RKO (cell line): ENCODE results near the gene GSS.

Source experiments
- DNase-seq: peaks from one replicate; pipeline ENCODE4 v3.0.0-alpha.2; 2016; ENCODE audit warnings: low spot score

GSS gene

GRCh38 chr20:34993941-34994508, 38.4 kb upstream of the GSS start:
- DNase-seq = no peak

DNA sequence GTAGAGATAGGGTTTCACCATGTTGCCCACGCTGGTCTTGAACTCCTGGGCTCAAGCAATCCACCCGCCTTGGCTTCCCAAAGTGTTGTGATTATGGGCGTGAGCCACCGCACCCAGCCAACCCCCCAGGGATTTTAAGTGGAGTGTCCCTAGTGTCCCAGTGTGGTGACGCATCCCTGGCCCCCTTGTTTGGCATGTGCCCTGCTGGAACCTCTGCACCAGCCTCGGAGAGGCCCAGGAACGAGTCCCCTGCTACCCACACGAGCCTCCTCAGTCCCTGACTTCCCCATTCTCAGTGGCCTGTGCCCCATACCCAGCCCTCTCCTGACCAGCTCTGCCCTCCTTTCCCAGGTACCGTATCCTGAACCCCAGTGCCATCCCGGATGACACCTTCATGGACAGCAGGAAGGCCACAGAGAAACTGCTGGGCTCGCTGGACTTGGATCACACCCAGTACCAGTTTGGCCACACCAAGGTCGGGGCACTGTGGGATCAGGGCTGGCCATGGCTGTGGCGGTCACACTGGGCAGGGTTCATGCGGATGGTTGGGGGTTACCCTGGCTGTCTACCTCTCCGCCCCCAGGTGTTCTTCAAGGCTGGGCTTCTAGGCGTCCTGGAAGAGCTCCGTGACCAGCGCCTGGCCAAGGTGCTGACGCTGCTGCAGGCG, 37.3 kb upstream of the GSS start:
- DNase-seq = no peak

DNA sequence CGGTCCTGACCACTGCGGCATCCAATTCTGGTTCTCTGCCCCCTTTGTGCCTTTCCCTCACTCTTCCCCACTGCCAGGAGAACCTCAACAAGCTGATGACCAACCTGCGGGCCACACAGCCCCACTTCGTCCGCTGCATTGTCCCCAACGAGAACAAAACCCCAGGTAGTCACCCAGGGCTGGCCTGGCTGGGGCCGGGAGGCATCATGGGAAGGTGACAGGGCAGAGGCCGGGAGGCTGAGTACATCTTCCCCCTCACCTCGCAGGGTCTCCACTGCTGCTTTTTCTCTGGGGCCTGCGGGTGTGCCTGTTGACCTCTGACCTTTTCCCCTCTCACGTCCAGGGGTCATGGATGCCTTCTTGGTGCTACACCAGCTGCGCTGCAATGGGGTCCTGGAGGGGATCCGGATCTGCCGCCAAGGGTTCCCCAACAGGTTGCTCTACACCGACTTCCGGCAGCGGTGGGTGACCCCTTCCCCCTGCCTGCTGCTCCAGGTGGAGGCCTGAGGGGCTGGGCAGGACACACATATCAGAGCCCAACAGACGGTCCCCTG, 35.1 kb upstream of the GSS start:
- DNase-seq = no peak

DNA sequence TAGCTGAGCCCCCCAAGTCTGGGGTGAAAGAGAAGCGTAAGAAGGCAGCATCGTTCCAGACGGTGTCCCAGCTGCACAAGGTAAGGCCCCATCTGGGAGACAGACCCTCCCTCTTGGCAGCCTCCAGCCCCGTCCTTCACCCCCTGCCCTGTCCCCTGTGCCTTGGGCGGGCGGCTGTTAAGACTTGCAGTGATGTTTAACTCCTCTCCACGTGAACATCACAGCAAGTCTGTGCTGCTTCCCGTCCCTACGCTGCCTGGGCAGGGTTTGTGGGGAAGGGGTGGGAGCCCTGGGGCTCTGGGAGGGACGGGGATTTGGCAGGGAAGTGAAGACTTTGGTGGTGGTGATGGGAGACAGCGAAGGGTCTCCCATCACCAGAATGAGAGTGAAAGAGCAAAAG, 34.6 kb upstream of the GSS start:
- DNase-seq = no peak

DNA sequence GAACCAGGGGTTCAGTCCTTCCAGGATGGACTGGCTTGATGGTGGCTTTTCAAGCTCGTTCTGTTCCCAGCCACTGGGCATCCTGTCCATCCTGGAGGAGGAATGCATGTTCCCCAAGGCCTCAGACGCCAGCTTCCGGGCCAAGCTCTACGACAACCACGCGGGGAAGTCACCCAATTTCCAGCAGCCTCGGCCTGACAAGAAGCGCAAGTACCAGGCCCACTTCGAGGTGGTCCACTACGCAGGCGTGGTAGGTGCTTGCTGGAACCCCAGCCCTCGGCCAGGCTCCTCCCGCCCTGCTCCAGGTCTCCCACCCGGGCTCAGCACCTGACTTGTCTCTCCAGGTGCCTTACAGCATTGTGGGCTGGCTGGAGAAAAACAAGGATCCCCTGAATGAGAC, 34.1 kb upstream of the GSS start:
- DNase-seq = no peak

DNA sequence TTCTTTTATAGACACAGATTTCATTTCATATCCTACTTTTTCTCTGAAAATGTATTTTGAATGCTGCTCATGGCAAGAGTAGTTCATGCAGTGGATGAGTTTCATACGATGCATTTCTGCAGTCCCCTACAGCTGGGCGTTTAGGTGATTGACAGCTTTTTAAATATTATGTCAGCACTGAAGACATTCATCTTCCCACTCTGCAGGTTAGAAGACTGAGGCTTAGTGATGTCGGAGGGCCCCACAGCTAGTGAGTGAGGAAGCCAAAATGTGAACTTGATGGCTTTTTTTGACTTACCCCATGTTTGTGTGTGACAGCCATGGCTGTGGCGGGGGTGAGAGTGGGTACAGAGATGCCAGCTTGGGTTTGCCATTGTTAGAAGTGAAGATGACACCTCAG, 33.5 kb upstream of the GSS start:
- DNase-seq = no peak

- no peak for DNase-seq
Observed at GRCh38 chr20:34988191-34988540, 32.6 kb upstream of the GSS start.

- DNase-seq = no peak
Observed at GRCh38 chr20:34987288-34988190, 31.9 kb upstream of the GSS start.

- DNase-seq = no peak
Observed at GRCh38 chr20:34986311-34987287, 31.0 kb upstream of the GSS start.

DNA sequence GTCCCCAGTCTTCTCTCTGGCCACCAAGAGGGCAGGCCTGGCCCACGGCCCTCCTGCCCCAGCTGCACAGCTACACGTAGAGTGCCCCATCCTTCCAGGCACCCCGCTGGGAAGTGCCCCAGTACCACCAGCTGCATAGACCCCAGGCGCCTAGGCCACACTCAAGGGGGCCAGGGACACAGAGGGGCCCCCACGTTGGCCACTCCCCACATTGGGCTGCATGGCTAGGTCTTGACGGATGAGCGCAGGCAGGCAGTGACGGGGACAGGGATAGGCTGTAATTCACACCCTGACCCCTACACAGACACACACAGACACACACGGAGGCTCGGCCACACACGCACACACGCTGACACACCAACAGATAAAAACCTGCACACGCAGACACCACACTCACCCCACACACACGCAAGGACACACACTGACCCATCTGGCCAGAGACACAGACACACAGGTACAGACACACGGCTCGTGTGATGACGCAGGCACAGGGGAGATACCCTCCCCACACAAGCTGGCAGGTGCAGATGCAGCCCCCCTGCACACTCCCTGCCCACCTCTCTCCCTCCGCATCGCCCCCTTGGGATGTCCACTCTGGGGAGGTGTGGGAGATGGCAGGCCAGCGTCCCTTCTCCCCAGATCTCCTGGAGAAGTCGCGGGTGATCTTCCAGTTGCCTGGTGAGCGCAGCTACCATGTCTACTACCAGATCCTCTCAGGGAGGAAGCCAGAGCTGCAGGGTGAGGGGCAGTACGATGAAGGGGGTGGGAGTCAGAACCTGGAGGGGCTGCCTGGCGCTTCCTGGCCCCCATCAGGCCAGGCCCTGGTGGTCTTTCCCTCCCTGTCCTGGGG, 30.1 kb upstream of the GSS start:
- DNase-seq = no peak

DNA sequence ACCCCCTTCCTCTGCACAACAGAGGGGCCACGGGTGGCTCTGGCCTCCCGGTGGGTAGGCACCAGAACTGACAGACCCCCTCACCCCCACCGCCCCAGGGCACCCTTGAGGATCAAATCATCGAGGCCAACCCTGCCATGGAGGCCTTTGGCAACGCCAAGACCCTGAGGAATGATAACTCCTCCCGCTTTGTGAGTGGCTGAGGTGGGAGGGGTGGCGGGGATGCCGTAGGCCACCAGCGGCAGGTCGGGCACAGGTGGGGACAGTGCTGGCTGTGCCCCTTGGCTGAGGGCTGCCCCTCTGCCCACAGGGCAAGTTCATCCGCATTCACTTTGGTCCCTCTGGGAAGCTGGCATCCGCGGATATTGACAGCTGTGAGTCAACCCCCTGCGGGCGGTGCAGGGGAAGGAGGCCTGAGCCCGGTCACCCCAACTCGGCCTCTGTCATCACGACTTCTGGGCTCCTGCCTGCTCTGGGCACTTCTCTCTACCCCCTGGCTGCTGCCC, 29.2 kb upstream of the GSS start:
- DNase-seq = peak; percentile 28

DNA sequence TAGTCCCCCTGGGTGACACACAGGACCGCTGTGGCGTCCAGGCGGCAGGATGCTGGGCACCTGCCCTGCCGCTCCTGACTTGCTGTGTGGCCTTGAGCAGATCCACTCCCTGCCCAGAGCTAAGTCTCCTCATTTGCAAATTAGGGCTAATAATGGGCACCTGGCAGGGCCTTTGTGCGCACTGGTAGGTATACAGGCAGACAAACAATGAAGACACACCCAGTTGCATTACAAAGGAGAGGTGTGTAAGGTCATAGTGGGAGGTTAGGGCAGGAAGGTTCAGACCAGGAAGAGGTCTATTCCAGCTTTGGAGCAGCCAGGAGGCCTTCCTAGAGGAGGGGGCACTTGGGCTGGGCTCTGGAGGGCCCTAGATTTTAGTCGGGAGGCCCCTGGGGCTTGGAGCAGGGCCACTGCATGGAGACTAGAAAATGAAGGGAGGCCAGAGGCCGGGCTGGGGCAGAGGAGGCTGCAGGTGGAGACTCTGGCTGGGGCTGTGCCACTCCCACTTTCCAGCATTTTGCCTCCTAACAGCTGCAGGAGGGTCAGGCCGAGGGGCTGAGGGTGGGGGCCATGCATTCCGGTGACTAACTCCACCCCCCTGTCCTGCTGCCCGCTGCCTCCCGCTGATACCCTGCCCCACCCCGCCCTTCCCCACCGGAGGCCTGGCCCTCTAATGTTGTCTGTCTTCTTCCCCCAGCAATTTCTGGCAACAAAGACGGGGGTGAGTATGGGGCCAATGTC, 28.6 kb upstream of the GSS start:
- no peak for DNase-seq

GRCh38 chr20:34983089-34983820, 27.6 kb upstream of the GSS start:
- DNase-seq = no peak

- DNase-seq = no peak
Observed at GRCh38 chr20:34982270-34983088, 26.9 kb upstream of the GSS start.

DNA sequence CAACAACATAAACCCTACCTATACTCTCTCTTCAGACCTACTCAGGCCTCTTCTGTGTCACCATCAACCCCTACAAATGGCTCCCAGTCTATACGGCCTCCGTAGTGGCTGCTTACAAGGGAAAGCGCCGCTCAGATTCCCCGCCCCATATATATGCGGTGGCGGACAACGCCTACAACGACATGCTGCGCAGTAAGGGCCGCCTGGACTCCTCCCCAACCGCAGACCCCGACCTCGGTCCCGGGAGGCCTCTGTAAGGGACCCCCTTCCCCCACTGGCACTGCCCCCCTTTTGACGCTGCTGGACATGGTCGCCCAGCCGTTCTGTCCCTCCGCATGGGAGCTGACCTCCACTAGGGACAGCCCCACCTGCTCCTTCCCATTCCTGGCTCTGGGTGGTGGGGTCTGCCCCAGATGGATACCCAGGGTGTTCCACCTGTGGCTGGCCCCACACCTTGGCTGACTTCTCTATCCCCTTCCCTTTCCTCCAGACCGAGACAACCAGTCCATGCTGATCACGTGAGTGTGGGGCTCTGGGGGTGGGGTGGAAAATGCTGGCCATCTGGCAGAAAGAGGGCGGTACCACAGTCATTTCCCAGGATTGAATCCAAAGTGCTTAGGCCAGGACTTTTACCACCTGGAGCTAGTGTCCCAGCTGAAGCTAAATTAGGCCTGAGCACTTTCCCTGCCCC, 25.1 kb upstream of the GSS start:
- DNase-seq = no peak

- DNase-seq = no peak
Observed at GRCh38 chr20:34979366-34980153, 24.0 kb upstream of the GSS start.
